Activated B cell treated with CpG ODN at 0.5 μM for 24 hours (primary cell): Measurements from ENCODE around the gene LYRM1. TPM values are rescaled to one million over a fixed set of nuclear protein-coding genes. Genes with fewer than 3 reads are reported as not detected.
"Not testable (repeated sequence)": the region's sequence is repeated elsewhere in the genome, so short reads cannot be mapped to it uniquely, and the experiment has no call there.

Source experiments
- ATAC-seq: fragments of 200-7000 bp; cut with Tn5 transposase; one replicate; pipeline ENCODE4 v1.10.0; 2021; ENCODE audit warnings: low read depth, mild to moderate bottlenecking, moderate library complexity
- CTCF ChIA-PET: fragments of 350-600 bp; sonication (Branson Sonifier 250); formaldehyde crosslinking; loops from one replicate; lab custom pipeline; 2021; ENCODE audit warnings: antibody characterized with exemption; lab: Charles Lee
- POLR2A ChIA-PET: fragments of 350-600 bp; sonication (Branson Sonifier 250); formaldehyde crosslinking; loops from one replicate; lab custom pipeline; 2021; ENCODE audit warnings: antibody characterized with exemption; lab: Charles Lee
- DNase-seq: peaks from one replicate; pipeline ENCODE4 v3.0.0; 2022
- H3K27ac Mint-ChIP-seq: one replicate; pipeline ENCODE4 v1.8.0; 2020; ENCODE audit warnings: mixed read lengths
- H3K27me3 Mint-ChIP-seq: one replicate; pipeline ENCODE4 v1.8.0; 2021; ENCODE audit warnings: mixed read lengths
- H3K36me3 Mint-ChIP-seq: one replicate; pipeline ENCODE4 v1.8.0; 2021; ENCODE audit warnings: low read depth, mixed read lengths
- H3K4me1 Mint-ChIP-seq: one replicate; pipeline ENCODE4 v1.8.0; 2021; ENCODE audit warnings: mixed read lengths
- H3K4me3 Mint-ChIP-seq: one replicate; pipeline ENCODE4 v1.8.0; 2020; ENCODE audit warnings: mild to moderate bottlenecking, mixed read lengths
- H3K9me3 Mint-ChIP-seq: one replicate; pipeline ENCODE4 v1.8.0; 2020; ENCODE audit warnings: mixed read lengths
- CTCF ChIP-seq: fragments of 200-600 bp; IDR thresholded peaks from one replicate; pipeline ENCODE4 v1.8.0; 2022; ENCODE audit warnings: antibody characterized with exemption, mild to moderate bottlenecking
- intact Hi-C: fragments of 100-400 bp; cut with micrococcal nuclease; formaldehyde crosslinking; loops from one replicate; pipeline ENCODE4 v1.15.1; 2024
- total RNA-seq: library from RNA; stranded (reverse); gene quantifications from 2 replicates; pipeline ENCODE4 v1.2.3, GENCODE V29; 2022

Gene LYRM1
- total RNA-seq, 1 donor from 2014 or later: 20.7 TPM

- POLR2A ChIA-PET: no interaction called here
- TF ChIP-seq CTCF: no peak
Observed at GRCh38 chr16:20920799-20921198, 20.2 kb downstream of the LYRM1 start.

GRCh38 chr16:20923876-20924275, 23.3 kb downstream of the LYRM1 start:
- intact Hi-C loops: no loop called here
- Mint-ChIP-seq H3K9me3 (no peaks in the 10 kb centered on the region), H3K27me3 (no peaks in the 10 kb centered on the region), H3K27ac (no peak overlapping the region), H3K4me1 (peaks cover 2% of the 10 kb centered on the region), H3K36me3 (peaks cover 30% of the 10 kb centered on the region), H3K4me3 (no peak overlapping the region)
- no peak for TF ChIP-seq CTCF
- DNase-seq (no peak), ATAC-seq (no peak)
- CTCF ChIA-PET: no interaction called here
- POLR2A ChIA-PET: no interaction called here

More at GRCh38 chr16:20920799-20921198, 20.2 kb downstream of the LYRM1 start:
- Mint-ChIP-seq H3K4me1 (peaks cover 12% of the 10 kb centered on the region), H3K4me3 (no peak overlapping the region), H3K27ac (no peak overlapping the region), H3K9me3 (no peaks in the 10 kb centered on the region), H3K27me3 (no peaks in the 10 kb centered on the region), H3K36me3 (peaks cover 40% of the 10 kb centered on the region)
- CTCF ChIA-PET: no interaction called here
- ATAC-seq (no peak), DNase-seq (no peak)
- intact Hi-C loops: no loop called here

GRCh38 chr16:20925751-20926150, 25.2 kb downstream of the LYRM1 start:
- peaks cover 2% of the 10 kb centered on the region for H3K4me1 Mint-ChIP-seq
- intact Hi-C loops: no loop called here
- POLR2A ChIA-PET: no interaction called here
- DNase-seq (no peak), ATAC-seq (no peak)
- TF ChIP-seq CTCF: no peak
- CTCF ChIA-PET: no interaction called here
- H3K9me3 Mint-ChIP-seq: no peaks in the 10 kb centered on the region
- no peaks in the 10 kb centered on the region for H3K27me3 Mint-ChIP-seq
- no peak overlapping the region for H3K4me3 Mint-ChIP-seq
- H3K36me3 Mint-ChIP-seq: peaks cover 21% of the 10 kb centered on the region
- no peak overlapping the region for H3K27ac Mint-ChIP-seq

GRCh38 chr16:20928774-20929411, 28.3 kb downstream of the LYRM1 start:
- no peak for TF ChIP-seq CTCF
- ChIA-PET POLR2A (no interaction called here), CTCF (no interaction called here)
- intact Hi-C loops: no loop called here
- no peaks in the 10 kb centered on the region for H3K27me3 Mint-ChIP-seq
- H3K36me3 Mint-ChIP-seq: peaks cover 12% of the 10 kb centered on the region
- no peaks in the 10 kb centered on the region for H3K9me3 Mint-ChIP-seq
- DNase-seq: no peak
- ATAC-seq: no peak
- no peak overlapping the region for H3K4me3 Mint-ChIP-seq
- no peaks in the 10 kb centered on the region for H3K4me1 Mint-ChIP-seq
- H3K27ac Mint-ChIP-seq: no peak overlapping the region

- POLR2A ChIA-PET, H3K36me3 Mint-ChIP-seq, intact Hi-C loops, H3K4me3 Mint-ChIP-seq, DNase-seq, H3K4me1 Mint-ChIP-seq, H3K27ac Mint-ChIP-seq, H3K27me3 Mint-ChIP-seq, ATAC-seq, H3K9me3 Mint-ChIP-seq, CTCF ChIA-PET: not testable (repeated sequence)
Observed at GRCh38 chr16:20929676-20930364, 29.2 kb downstream of the LYRM1 start.
